B cell (primary cell): ENCODE results near the gene DRC1. TPM values are rescaled to one million over a fixed set of nuclear protein-coding genes. Genes with fewer than 3 reads are reported as not detected.

Experiments
- ATAC-seq: fragments of 200-7000 bp; cut with Tn5 transposase; one replicate; pipeline ENCODE4 v1.10.0; 2021; ENCODE audit warnings: low read depth, mild to moderate bottlenecking, moderate number of reproducible peaks, moderate library complexity
- CTCF ChIA-PET: fragments of 350-600 bp; sonication (Branson Sonifier 250); formaldehyde crosslinking; loops from one replicate; lab custom pipeline; 2021; ENCODE audit warnings: antibody characterized with exemption, inconsistent platforms; lab: Charles Lee
- POLR2A ChIA-PET: fragments of 350-600 bp; sonication (Branson Sonifier 250); formaldehyde crosslinking; loops from one replicate; lab custom pipeline; 2021; ENCODE audit warnings: antibody characterized with exemption; lab: Charles Lee
- DNase-seq: peaks from one replicate; pipeline ENCODE4 v3.0.0; 2013
- H2AFZ ChIP-seq: 2 replicates; pipeline ENCODE4 v1.6.1; 2012; ENCODE audit warnings: mild to moderate bottlenecking, low read depth, low read length; ENCODE audit not compliant: insufficient read depth, poor library complexity, severe bottlenecking
- H3K27ac ChIP-seq, 2 donors: 1 replicate in 1 of 2; 2 replicates in 1 of 2; pipeline ENCODE4 v1.5.1; 2012 to 2013; ENCODE audit warnings: low read length in 2 of 2, mild to moderate bottlenecking in 2 of 2, moderate library complexity in 1 of 2
- H3K27me3 ChIP-seq, 4 experiments: fragments of 200-600 bp in 1 of 4; sonication (generic) in 1 of 4; replicated peaks in 1 of 4; 1 replicate in 2 of 4; 2 replicates in 2 of 4; pipeline versions ENCODE4 v1.6.1 to v1.7.0; 2013 to 2016; ENCODE audit warnings: low read length in 3 of 4, mild to moderate bottlenecking in 2 of 4, mixed read lengths in 1 of 4, moderate library complexity in 1 of 4; ENCODE audit not compliant: insufficient read depth in 4 of 4, control insufficient read depth in 3 of 4; ENCODE audit errors: control extremely low read depth in 1 of 4
- H3K36me3 ChIP-seq, 2 experiments: replicated peaks in 1 of 2; 1 replicate in 1 of 2; 2 replicates in 1 of 2; pipeline versions ENCODE4 v1.6.1 to v1.7.1; 2013; ENCODE audit warnings: low read length in 1 of 2; ENCODE audit not compliant: insufficient read depth in 2 of 2, control insufficient read depth in 1 of 2; ENCODE audit errors: control extremely low read depth in 1 of 2, extremely low read depth in 1 of 2
- H3K4me1 ChIP-seq, 2 donors: fragments of 200-600 bp in 1 of 2; sonication (generic) in 1 of 2; 1 replicate in 1 of 2; 2 replicates in 1 of 2; pipeline versions ENCODE4 v1.5.1 to v1.6.1; 2013 to 2017; ENCODE audit warnings: low read length in 2 of 2; ENCODE audit not compliant: control insufficient read depth in 2 of 2, insufficient read depth in 2 of 2
- H3K4me2 ChIP-seq: replicated peaks from 2 replicates; pipeline ENCODE3; 2012; ENCODE audit warnings: mild to moderate bottlenecking, low read depth, low read length; ENCODE audit not compliant: poor library complexity, severe bottlenecking
- H3K4me3 ChIP-seq, 5 experiments: fragments of 200-600 bp in 1 of 5; sonication (generic) in 1 of 5; 1 replicate in 3 of 5; 2 replicates in 2 of 5; pipeline versions ENCODE4 v1.5.1 to v1.7.0; 2011 to 2016; ENCODE audit warnings: low read length in 4 of 5, mild to moderate bottlenecking in 4 of 5, low read depth in 2 of 5, control low read depth in 1 of 5, moderate library complexity in 1 of 5; ENCODE audit not compliant: insufficient read depth in 1 of 5; ENCODE audit errors: control extremely low read depth in 1 of 5, extremely low read depth in 1 of 5
- H3K79me2 ChIP-seq: fragments of 200-600 bp; sonication (generic); one replicate; pipeline ENCODE4 v1.6.0; 2016; ENCODE audit warnings: low read length; ENCODE audit not compliant: control insufficient read depth, insufficient read depth
- H3K9ac ChIP-seq: fragments of 200-600 bp; sonication (generic); 2 replicates; pipeline ENCODE4 v1.6.1; 2017; ENCODE audit warnings: mild to moderate bottlenecking, low read length, moderate library complexity
- H3K9me3 ChIP-seq, 3 donors: one replicate each; pipeline versions ENCODE4 v1.6.1 to v1.7.1; 2013; ENCODE audit warnings: low read length in 2 of 3; ENCODE audit not compliant: control insufficient read depth in 2 of 3, insufficient read depth in 1 of 3; ENCODE audit errors: control extremely low read depth in 1 of 3
- H4K20me1 ChIP-seq: 2 replicates; pipeline ENCODE4 v1.6.0; 2012; ENCODE audit warnings: mild to moderate bottlenecking, low read length; ENCODE audit not compliant: insufficient read depth, control insufficient read depth, poor library complexity, severe bottlenecking
- H3K27ac Mint-ChIP-seq: one replicate; pipeline ENCODE4 v1.8.0; 2021; ENCODE audit warnings: mixed read lengths
- H3K27me3 Mint-ChIP-seq: one replicate; pipeline ENCODE4 v1.8.0; 2021; ENCODE audit warnings: mixed read lengths
- H3K4me1 Mint-ChIP-seq: one replicate; pipeline ENCODE4 v1.8.0; 2021; ENCODE audit warnings: mixed read lengths
- H3K4me3 Mint-ChIP-seq: one replicate; pipeline ENCODE4 v1.8.0; 2021; ENCODE audit warnings: mixed read lengths
- H3K9me3 Mint-ChIP-seq: one replicate; pipeline ENCODE4 v1.8.0; 2022; ENCODE audit warnings: mixed read lengths; ENCODE audit not compliant: insufficient read depth
- CTCF ChIP-seq: fragments of 200-600 bp; IDR thresholded peaks from one replicate; pipeline ENCODE4 v1.8.0; 2022; ENCODE audit warnings: antibody characterized with exemption, mild to moderate bottlenecking
- EZH2 ChIP-seq: IDR thresholded peaks from 2 replicates; pipeline ENCODE4 v1.6.1; 2012; ENCODE audit warnings: borderline replicate concordance, low read depth, mild to moderate bottlenecking, moderate library complexity, low read length; ENCODE audit not compliant: insufficient read depth, poor library complexity, severe bottlenecking
- WGBS: methylation state at CpG from one replicate; pipeline ENCODE4 v1.1.5; 2013; ENCODE audit warnings: missing lambda C conversion rate; ENCODE audit not compliant: insufficient coverage; 5-methylcytosine and 5-hydroxymethylcytosine counted together
- intact Hi-C: fragments of 100-400 bp; cut with micrococcal nuclease; formaldehyde crosslinking; loops from one replicate; pipeline ENCODE4 v1.10.0; 2022
- polyA plus RNA-seq: library from polyadenylated mRNA; depleted of rRNA; stranded (reverse); fragments of >200 nt; gene quantifications from 2 replicates; pipeline ENCODE4 v1.2.3, GENCODE V29; 2012
- total RNA-seq, 2 donors: library from RNA; stranded (reverse); fragments of 120-200 nt in 1 of 2; gene quantifications; 1 replicate in 1 of 2; 2 replicates in 1 of 2; pipeline versions ENCODE4 v1.2.3 to v1.2.4, GENCODE V29; 2013 to 2022

DRC1 gene
- total and polyA plus RNA-seq, 2 donors (not counting 1 experiment from before 2014, with no cell fraction given), result not detected

- Histone ChIP-seq H3K27me3 (no peaks in the 10 kb centered on the region), H3K4me2 (no peak overlapping the region), H3K9ac (no peak overlapping the region), H2AFZ (no peak overlapping the region), H3K27ac (no peak overlapping the region), H3K9me3 (peaks cover 0 to 3% (median 0%) of the 10 kb centered on the region in 3 donors), H3K79me2 (no peaks in the 10 kb centered on the region), H4K20me1 (no peaks in the 10 kb centered on the region), H3K36me3 (no peaks in the 10 kb centered on the region), H3K4me1 (no peaks in the 10 kb centered on the region), H3K4me3 (no peak overlapping the region)
- ChIA-PET POLR2A (no interaction called here), CTCF (no interaction called here)
- WGBS, result 93% methylated on average over 19 of the region's 25 CpGs
- ATAC-seq, result no peak
- TF ChIP-seq CTCF, result no peak
- no peak for TF ChIP-seq EZH2
- Mint-ChIP-seq H3K4me3 (no peak overlapping the region), H3K27me3 (no peaks in the 10 kb centered on the region), H3K4me1 (no peaks in the 10 kb centered on the region), H3K9me3 (peaks cover 1% of the 10 kb centered on the region), H3K27ac (no peak overlapping the region)
- intact Hi-C loops, result no loop called here
- DNase-seq, result no peak
These were observed 61.8 kb downstream of the DRC1 start for GRCh38 chr2:26463244-26464192.
